PC-3 (cell line): Measurements from ENCODE around the gene MYOC.

Experiments
- EZH2 ChIP-seq: fragments of 300-600 bp; sonication (generic); IDR thresholded peaks from one replicate; pipeline ENCODE4 v1.6.1; 2017; ENCODE audit warnings: antibody characterized with exemption, mild to moderate bottlenecking, low read length; ENCODE audit not compliant: unreplicated experiment
- EZH2phosphoT487 ChIP-seq: fragments of 300-600 bp; sonication (generic); IDR thresholded peaks from 2 replicates; pipeline ENCODE4 v1.6.1; 2018; ENCODE audit warnings: mild to moderate bottlenecking, antibody characterized with exemption, low read length, borderline replicate concordance
- TF ChIP-seq, protein P1 (sequence below): fragments of 300-600 bp; sonication (generic); conservative IDR thresholded peaks from 2 replicates; pipeline ENCODE4 v1.5.1; 2017; ENCODE audit warnings: antibody characterized with exemption, low read depth, mild to moderate bottlenecking, low read length

DNA sequence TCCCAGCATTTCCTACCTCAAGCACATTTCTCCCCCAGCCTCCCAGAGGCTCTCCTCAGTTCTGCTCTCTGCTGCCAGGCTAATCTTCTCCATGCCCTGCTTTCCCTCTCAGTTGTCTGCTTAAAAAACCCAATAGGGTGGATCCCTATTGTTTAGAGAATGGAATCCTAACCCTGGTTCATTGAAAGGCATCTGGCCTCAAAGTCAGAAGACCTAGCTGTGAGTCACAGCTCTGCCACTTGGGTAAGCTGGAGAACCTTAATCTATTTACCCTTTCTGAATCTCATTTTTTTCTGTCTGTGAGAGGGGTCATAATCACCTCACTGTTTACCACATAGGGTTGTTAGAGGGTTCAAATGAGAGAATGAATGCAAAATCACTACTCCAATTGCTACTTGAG lies 12.5 kb upstream of the MYOC start:
- TF ChIP-seq, protein P1, sequence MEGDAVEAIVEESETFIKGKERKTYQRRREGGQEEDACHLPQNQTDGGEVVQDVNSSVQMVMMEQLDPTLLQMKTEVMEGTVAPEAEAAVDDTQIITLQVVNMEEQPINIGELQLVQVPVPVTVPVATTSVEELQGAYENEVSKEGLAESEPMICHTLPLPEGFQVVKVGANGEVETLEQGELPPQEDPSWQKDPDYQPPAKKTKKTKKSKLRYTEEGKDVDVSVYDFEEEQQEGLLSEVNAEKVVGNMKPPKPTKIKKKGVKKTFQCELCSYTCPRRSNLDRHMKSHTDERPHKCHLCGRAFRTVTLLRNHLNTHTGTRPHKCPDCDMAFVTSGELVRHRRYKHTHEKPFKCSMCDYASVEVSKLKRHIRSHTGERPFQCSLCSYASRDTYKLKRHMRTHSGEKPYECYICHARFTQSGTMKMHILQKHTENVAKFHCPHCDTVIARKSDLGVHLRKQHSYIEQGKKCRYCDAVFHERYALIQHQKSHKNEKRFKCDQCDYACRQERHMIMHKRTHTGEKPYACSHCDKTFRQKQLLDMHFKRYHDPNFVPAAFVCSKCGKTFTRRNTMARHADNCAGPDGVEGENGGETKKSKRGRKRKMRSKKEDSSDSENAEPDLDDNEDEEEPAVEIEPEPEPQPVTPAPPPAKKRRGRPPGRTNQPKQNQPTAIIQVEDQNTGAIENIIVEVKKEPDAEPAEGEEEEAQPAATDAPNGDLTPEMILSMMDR: no peak
- TF ChIP-seq EZH2: no peak
- TF ChIP-seq EZH2phosphoT487: no peak
